GM18517 (cell line): ENCODE measurements around the gene ADAMTS8.

Experiments
- ATAC-seq: cut with Tn5 transposase; IDR thresholded peaks from one replicate; pipeline ENCODE4 v1.9.1; 2021; ENCODE audit warnings: mild to moderate bottlenecking, moderate library complexity; ENCODE audit not compliant: unreplicated experiment

Gene ADAMTS8

GRCh38 chr11:130428316-130429119 lies at the start of gene ADAMTS8:
TSS of gene ADAMTS8 (minus strand) at chr11:130428609. CDS start at chr11:130428286, 323 bp downstream.
- no peak for ATAC-seq

GRCh38 chr11:130477586-130478203 lies 49.3 kb upstream of the ADAMTS8 start:
- ATAC-seq: no peak

- ATAC-seq: no peak
Measured at GRCh38 chr11:130476922-130477491, 48.6 kb upstream of the ADAMTS8 start.

- no peak for ATAC-seq
Measured at GRCh38 chr11:130476200-130476921, 48.0 kb upstream of the ADAMTS8 start.

GRCh38 chr11:130475426-130476053 lies 47.1 kb upstream of the ADAMTS8 start:
- no peak for ATAC-seq

GRCh38 chr11:130474637-130475400 lies 46.4 kb upstream of the ADAMTS8 start:
- no peak for ATAC-seq

- ATAC-seq: no peak
Measured at GRCh38 chr11:130473795-130474377, 45.5 kb upstream of the ADAMTS8 start.

GRCh38 chr11:130473056-130473794 lies 44.8 kb upstream of the ADAMTS8 start:
- ATAC-seq: no peak

GRCh38 chr11:130472434-130472961 lies 44.1 kb upstream of the ADAMTS8 start:
- ATAC-seq: no peak

- no peak for ATAC-seq
Measured at GRCh38 chr11:130471731-130472433, 43.5 kb upstream of the ADAMTS8 start.

GRCh38 chr11:130470832-130471706 lies 42.7 kb upstream of the ADAMTS8 start:
- no peak for ATAC-seq

GRCh38 chr11:130469181-130469580 lies 40.8 kb upstream of the ADAMTS8 start:
- no peak for ATAC-seq

- ATAC-seq: no peak
Measured at GRCh38 chr11:130467116-130467900, 38.9 kb upstream of the ADAMTS8 start.

GRCh38 chr11:130465263-130465662 lies 36.9 kb upstream of the ADAMTS8 start:
- no peak for ATAC-seq

- ATAC-seq: no peak
Measured at GRCh38 chr11:130464291-130464812, 35.9 kb upstream of the ADAMTS8 start.

GRCh38 chr11:130462931-130463330 lies 34.5 kb upstream of the ADAMTS8 start:
- ATAC-seq: no peak
